Right lobe of liver (tissue), 6 donors: Measurements from ENCODE around the gene EME2. TPM values are rescaled to one million over a fixed set of nuclear protein-coding genes. Genes with fewer than 3 reads are reported as not detected.

Experiments used
- ATAC-seq, 4 donors: fragments of 200-7000 bp; cut with Tn5 transposase; one replicate each; pipeline ENCODE4 v1.9.1; 2020; ENCODE audit warnings: mild to moderate bottlenecking in 4 of 4, moderate library complexity in 4 of 4
- DNase-seq, 3 donors: peaks; one replicate each; pipeline ENCODE4 v3.0.0-alpha.2; 2020
- H3K27ac ChIP-seq, 3 donors: fragments of 200-600 bp; one replicate each; pipeline ENCODE4 v1.8.0; 2022
- H3K27me3 ChIP-seq, 2 donors: fragments of 200-600 bp; one replicate each; pipeline ENCODE4 v1.8.0; 2022
- H3K36me3 ChIP-seq, 4 donors: fragments of 200-600 bp; sonication (generic) in 1 of 4; one replicate each; pipeline versions ENCODE4 v1.5.1 to v1.8.0; 2017 to 2022; ENCODE audit warnings: control low read depth in 1 of 4
- H3K4me1 ChIP-seq, 4 donors: fragments of 200-600 bp; sonication (generic) in 1 of 4; one replicate each; pipeline versions ENCODE4 v1.5.1 to v1.8.0; 2017 to 2022; ENCODE audit warnings: control low read depth in 1 of 4
- H3K4me3 ChIP-seq, 3 donors: fragments of 200-600 bp; one replicate each; pipeline ENCODE4 v1.8.0; 2022
- H3K9me3 ChIP-seq, 4 donors: fragments of 200-600 bp; sonication (generic) in 1 of 4; one replicate each; pipeline versions ENCODE4 v1.5.1 to v1.8.0; 2017 to 2022; ENCODE audit warnings: control low read depth in 1 of 4
- CTCF ChIP-seq, 4 donors: fragments of 200-600 bp in 3 of 4; fragments of 450-650 bp in 1 of 4; IDR thresholded peaks; one replicate each; pipeline versions ENCODE4 v1.5.1 to v1.8.0; 2016 to 2022; ENCODE audit warnings: antibody characterized with exemption in 4 of 4, mild to moderate bottlenecking in 2 of 4
- POLR2A ChIP-seq: fragments of 450-650 bp; IDR thresholded peaks from one replicate; pipeline ENCODE4 v1.6.1; 2017; ENCODE audit warnings: antibody characterized with exemption, mild to moderate bottlenecking
- WGBS: methylation state at CpG from one replicate; pipeline ENCODE4 v1.1.6; 2018; ENCODE audit warnings: low coverage, low lambda C conversion rate; ENCODE audit not compliant: insufficient coverage; ENCODE audit errors: missing lambda C conversion rate; 5-methylcytosine and 5-hydroxymethylcytosine counted together
- intact Hi-C, 2 donors: fragments of 100-400 bp; cut with DNase I; formaldehyde crosslinking; loops; one replicate each; pipeline versions ENCODE4 v1.11.2 to v1.14.1; 2022
- long read RNA-seq: library from polyadenylated mRNA; unstranded; transcript quantifications from one replicate; pipeline ENCODE4 v2.0.0, GENCODE V29; 2019
- total RNA-seq, 6 experiments: library from RNA; depleted of rRNA in 2 of 6; stranded (reverse); fragments of >200 nt in 2 of 6; fragmentation: NEBNext Ultra II Directional in 3 of 6; extraction: Animal tissue kit (Norgen Biotek cat#: 25700) in 3 of 6; gene quantifications; one replicate each; pipeline versions ENCODE4 v1.1.0 to v1.2.4, GENCODE V29; 2016 to 2023
- donor health status: DM: no; HTN: yes; CAD: no.
- donor health status: DM: no; HTN: no; CAD: no.
- donor health status: DM: no; HTN: no; CAD: no.
- donor health status: DM: no; HTN: yes; CAD: no.
- donor health status: DM: no; HTN: yes; CAD: no.

The EME2 gene
- total RNA-seq, result 10 to 100 TPM in 1 of 6 experiments, 1 to 10 TPM in 5; 3.8 to 11.1 (median 5.0) TPM
- long read RNA-seq, result 0 reads

- ATAC-seq (peak; percentile 0 to 7 (median 2)), DNase-seq (no peak)
- H3K27me3 ChIP-seq, result no peaks in the 10 kb centered on the region
- H3K36me3 ChIP-seq, result peaks cover 0 to 18% (median 2%) of the 10 kb centered on the region in 4 donors
- intact Hi-C loops, result no loop called here
- H3K9me3 ChIP-seq, result no peaks in the 10 kb centered on the region
- H3K4me1 ChIP-seq, result peaks cover 0 to 22% (median 6%) of the 10 kb centered on the region in 4 donors
- peak within 1 kb of the TSS; percentile 81 to 93 (median 84) for H3K27ac ChIP-seq
- H3K4me3 ChIP-seq, result peak within 1 kb of the TSS; percentile 94 to 100 (median 98)
- under 1% methylated on average over 15 of the region's 53 CpGs for WGBS
- TF ChIP-seq CTCF (IDR thresholded peaks at IDR 0.05) (no peak), POLR2A (no peak)
Observed at GRCh38 chr16:1772362-1772907, at the start of gene EME2. Gene EME2 (plus strand): TSS chr16:1772810. CDS start chr16:1773228, 418 bp downstream.

GRCh38 chr16:1723450-1724147 is 49.0 kb upstream of the EME2 start:
- no peak overlapping the region for H3K4me3 ChIP-seq
- 50% methylated on average over 6 of the region's 6 CpGs for WGBS
- no peaks in the 10 kb centered on the region for H3K27me3 ChIP-seq
- peaks cover 0 to 12% (median 0%) of the 10 kb centered on the region in 4 donors for H3K36me3 ChIP-seq
- ATAC-seq, result peak; percentile 40 to 67 (median 64)
- TF ChIP-seq CTCF (IDR thresholded peaks at IDR 0.05) (peak; percentile 60 to 82 (median 76)), POLR2A (no peak)
- H3K4me1 ChIP-seq, result peaks cover 0 to 11% (median 6%) of the 10 kb centered on the region in 4 donors
- no peak for DNase-seq
- intact Hi-C loops, result no loop called here
- H3K27ac ChIP-seq, result no peak overlapping the region
- no peaks in the 10 kb centered on the region for H3K9me3 ChIP-seq

- no peak for TF ChIP-seq POLR2A
- TF ChIP-seq CTCF (IDR thresholded peaks at IDR 0.05), result no peak
- H3K36me3 ChIP-seq, result peaks cover 0 to 18% (median 2%) of the 10 kb centered on the region in 4 donors
- H3K27me3 ChIP-seq, result no peaks in the 10 kb centered on the region
- WGBS, result 97% methylated on average over 11 of the region's 12 CpGs
- H3K4me3 ChIP-seq, result no peak overlapping the region
- no peaks in the 10 kb centered on the region for H3K9me3 ChIP-seq
- H3K27ac ChIP-seq, result no peak overlapping the region
- DNase-seq, result no peak
- intact Hi-C loops, result no loop called here
- peaks cover 0 to 6% (median 4%) of the 10 kb centered on the region in 4 donors for H3K4me1 ChIP-seq
- ATAC-seq, result no peak
Observed at GRCh38 chr16:1724491-1724890, 48.1 kb upstream of the EME2 start.

- ATAC-seq, result no peak
- H3K9me3 ChIP-seq, result no peaks in the 10 kb centered on the region
- peaks cover 0 to 1% (median 0%) of the 10 kb centered on the region in 4 donors for H3K4me1 ChIP-seq
- TF ChIP-seq POLR2A (no peak), CTCF (IDR thresholded peaks at IDR 0.05) (no peak)
- no peaks in the 10 kb centered on the region for H3K27me3 ChIP-seq
- intact Hi-C loops, result no loop called here
- no peak for DNase-seq
- no peak overlapping the region for H3K4me3 ChIP-seq
- H3K36me3 ChIP-seq, result peaks cover 0 to 22% (median 4%) of the 10 kb centered on the region in 4 donors
- H3K27ac ChIP-seq, result no peak overlapping the region
- WGBS, result 87% methylated on average over 12 of the region's 32 CpGs
Observed at GRCh38 chr16:1726661-1727502, 45.7 kb upstream of the EME2 start.
